ENCODE measurements around the gene KNCN.

Gene KNCN

DNA sequence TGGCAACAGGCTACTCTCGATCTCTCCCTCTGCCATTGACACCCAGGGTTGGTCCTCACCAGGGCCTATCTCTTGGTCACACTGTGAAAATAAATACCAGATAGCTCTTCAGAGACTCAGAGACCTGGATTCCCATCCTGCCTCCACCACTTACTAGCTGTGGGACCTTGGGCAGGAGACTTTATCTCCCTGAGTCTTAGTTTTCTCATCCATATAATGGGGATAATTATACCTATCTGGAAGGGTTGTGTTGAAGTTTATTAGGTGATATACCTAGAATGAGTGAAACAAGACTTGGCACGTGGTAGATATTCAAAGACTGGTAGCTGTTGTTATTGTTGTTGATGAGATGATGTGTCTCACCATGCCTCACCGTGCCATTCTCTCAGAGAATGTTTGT lies 54.4 kb downstream of the KNCN start:
- DNase-seq, result no peak

DNA sequence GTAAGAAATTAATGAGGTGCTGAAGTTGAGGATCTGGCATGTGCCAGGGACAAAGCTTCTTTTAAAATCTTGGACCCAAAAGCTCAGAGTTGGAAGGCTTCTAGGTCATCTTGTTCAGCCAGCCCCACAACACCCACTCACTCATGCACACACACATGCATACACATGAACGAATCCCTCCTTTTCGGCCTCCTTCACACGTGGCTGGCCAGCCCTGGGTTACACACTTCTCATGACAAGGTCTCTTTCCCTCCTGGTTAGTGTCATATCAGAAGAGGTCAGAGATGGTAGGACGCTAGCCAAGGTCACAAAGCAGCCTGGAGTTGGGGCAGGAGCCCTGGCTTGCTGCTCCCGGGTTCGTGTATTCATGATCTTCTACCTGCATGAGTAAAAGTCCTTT lies 54.9 kb downstream of the KNCN start:
- DNase-seq, result no peak

GRCh38 chr1:46495778-46496177 lies 55.7 kb downstream of the KNCN start:
- no peak for DNase-seq

All from fibroblast of skin of right biceps (primary cell).